Panc1 (cell line): ENCODE results near the gene SHBG.

Experiments
- CTCF ChIP-seq: fragments of 450-650 bp; IDR thresholded peaks from 2 replicates; pipeline ENCODE4 v1.5.1; 2017; ENCODE audit warnings: mild to moderate bottlenecking
- POLR2AphosphoS5 ChIP-seq: IDR thresholded peaks from 2 replicates; pipeline ENCODE4 v1.6.1; 2012; ENCODE audit warnings: mild to moderate bottlenecking, low read depth, low read length, moderate library complexity

- TF ChIP-seq POLR2AphosphoS5 (no peak), CTCF (no peak)
Observed at GRCh38 chr17:7610641-7611040, 19.3 kb upstream of the SHBG start.
